ENCODE data around the gene CDC14A.

DNA sequence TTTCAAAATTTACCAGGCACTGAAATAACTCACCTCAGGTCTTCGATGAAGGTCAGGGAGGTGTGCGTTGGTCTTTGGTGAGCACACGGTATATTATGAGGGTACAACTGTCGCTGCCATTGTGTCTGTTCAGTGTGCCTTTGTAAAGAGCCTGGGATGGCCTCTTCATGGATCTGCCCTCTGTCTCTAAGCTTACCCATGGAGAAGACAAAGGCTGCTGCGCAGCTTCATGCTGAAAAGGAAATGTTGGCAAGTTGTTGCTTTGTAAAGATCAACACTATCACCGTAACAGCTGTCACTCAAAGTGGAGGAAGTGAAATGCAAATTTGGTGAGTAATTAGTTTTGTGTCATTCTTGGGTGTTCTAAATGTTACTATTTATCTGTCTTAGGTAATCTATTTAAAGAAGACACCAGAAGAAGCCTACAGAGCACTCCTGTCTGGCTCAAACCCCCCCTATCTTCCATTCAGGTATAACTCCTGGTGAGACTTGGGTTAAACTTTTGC, 71.6 kb downstream of the CDC14A start:
- TF ChIP-seq YY1 (IDR thresholded peaks at IDR 0.05; ENCODE audit: low read depth) (no peak), ZBTB7A (IDR thresholded peaks at IDR 0.05; ENCODE audit: low read depth) (no peak), EGR1 (IDR thresholded peaks at IDR 0.05) (no peak), REST (IDR thresholded peaks at IDR 0.05; ENCODE audit: low read depth) (no peak), EP300 (IDR thresholded peaks at IDR 0.05; ENCODE audit: borderline replicate concordance) (no peak), FOXM1 (IDR thresholded peaks at IDR 0.05; ENCODE audit: borderline replicate concordance, low read depth) (no peak), TAF1 (IDR thresholded peaks at IDR 0.05; ENCODE audit: low read depth) (no peak)
